Measurements from ENCODE around the gene CRYBG1. TPM values are rescaled to one million over a fixed set of nuclear protein-coding genes. Genes with fewer than 3 reads are reported as not detected.

The CRYBG1 gene
- total RNA-seq, 1 donor from 2014 or later, result 0.06 TPM

DNA sequence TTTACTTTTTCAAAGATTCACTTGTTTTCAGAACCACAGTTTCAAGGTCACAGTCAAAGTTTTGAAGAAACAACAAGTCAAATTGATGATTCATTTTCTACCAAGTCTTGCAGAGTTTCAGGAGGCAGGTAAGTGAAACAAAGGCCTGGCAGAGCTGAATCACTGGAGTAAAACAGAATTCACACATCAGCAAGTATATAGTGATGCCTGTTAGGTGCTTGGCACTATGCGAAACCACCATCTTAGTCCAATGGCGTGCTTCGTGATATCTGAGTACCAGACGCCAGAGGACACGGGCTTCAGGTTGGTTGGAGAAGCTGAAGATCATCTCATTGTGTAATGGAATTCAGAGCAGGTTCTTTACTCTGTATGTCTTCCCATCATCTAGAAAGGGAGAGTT is 192.9 kb downstream of the CRYBG1 start:
- H3K36me3 ChIP-seq, result no peaks in the 10 kb centered on the region
- H3K79me2 ChIP-seq (ENCODE audit: low read depth), result no peaks in the 10 kb centered on the region
- H3K27me3 ChIP-seq, result no peaks in the 10 kb centered on the region
- H3K4me3 Mint-ChIP-seq, result no peak overlapping the region
- H3K4me3 ChIP-seq, result no peak overlapping the region
- H3K27ac ChIP-seq, result no peak overlapping the region
- no peaks in the 10 kb centered on the region for H3F3A ChIP-seq (ENCODE audit: low read depth)
- no peak overlapping the region for H2AFZ ChIP-seq (replicated peaks)
- no peak overlapping the region for H3K27ac Mint-ChIP-seq
- no peak for DNase-seq (ENCODE audit: low spot score)
- H3K27me3 Mint-ChIP-seq (ENCODE audit: insufficient read depth, low read depth), result peaks cover 5% of the 10 kb centered on the region
- H3K4me1 Mint-ChIP-seq, result no peaks in the 10 kb centered on the region
- H3K9me3 Mint-ChIP-seq, result no peaks in the 10 kb centered on the region
- H3K36me3 Mint-ChIP-seq, result no peaks in the 10 kb centered on the region
- H3K4me1 ChIP-seq, result no peaks in the 10 kb centered on the region
- TF ChIP-seq, protein P1, sequence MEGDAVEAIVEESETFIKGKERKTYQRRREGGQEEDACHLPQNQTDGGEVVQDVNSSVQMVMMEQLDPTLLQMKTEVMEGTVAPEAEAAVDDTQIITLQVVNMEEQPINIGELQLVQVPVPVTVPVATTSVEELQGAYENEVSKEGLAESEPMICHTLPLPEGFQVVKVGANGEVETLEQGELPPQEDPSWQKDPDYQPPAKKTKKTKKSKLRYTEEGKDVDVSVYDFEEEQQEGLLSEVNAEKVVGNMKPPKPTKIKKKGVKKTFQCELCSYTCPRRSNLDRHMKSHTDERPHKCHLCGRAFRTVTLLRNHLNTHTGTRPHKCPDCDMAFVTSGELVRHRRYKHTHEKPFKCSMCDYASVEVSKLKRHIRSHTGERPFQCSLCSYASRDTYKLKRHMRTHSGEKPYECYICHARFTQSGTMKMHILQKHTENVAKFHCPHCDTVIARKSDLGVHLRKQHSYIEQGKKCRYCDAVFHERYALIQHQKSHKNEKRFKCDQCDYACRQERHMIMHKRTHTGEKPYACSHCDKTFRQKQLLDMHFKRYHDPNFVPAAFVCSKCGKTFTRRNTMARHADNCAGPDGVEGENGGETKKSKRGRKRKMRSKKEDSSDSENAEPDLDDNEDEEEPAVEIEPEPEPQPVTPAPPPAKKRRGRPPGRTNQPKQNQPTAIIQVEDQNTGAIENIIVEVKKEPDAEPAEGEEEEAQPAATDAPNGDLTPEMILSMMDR (IDR thresholded peaks at IDR 0.05), result no peak
- TF ChIP-seq EZH2phosphoT487 (IDR thresholded peaks at IDR 0.05) (no peak), EZH2 (IDR thresholded peaks at IDR 0.05) (no peak)
- no peaks in the 10 kb centered on the region for H4K20me1 ChIP-seq (ENCODE audit: low read depth)
- no peak overlapping the region for H3K9ac ChIP-seq
- H3K4me2 ChIP-seq, result no peak overlapping the region
- H3K9me3 ChIP-seq (ENCODE audit: low read depth), result no peaks in the 10 kb centered on the region

DNA sequence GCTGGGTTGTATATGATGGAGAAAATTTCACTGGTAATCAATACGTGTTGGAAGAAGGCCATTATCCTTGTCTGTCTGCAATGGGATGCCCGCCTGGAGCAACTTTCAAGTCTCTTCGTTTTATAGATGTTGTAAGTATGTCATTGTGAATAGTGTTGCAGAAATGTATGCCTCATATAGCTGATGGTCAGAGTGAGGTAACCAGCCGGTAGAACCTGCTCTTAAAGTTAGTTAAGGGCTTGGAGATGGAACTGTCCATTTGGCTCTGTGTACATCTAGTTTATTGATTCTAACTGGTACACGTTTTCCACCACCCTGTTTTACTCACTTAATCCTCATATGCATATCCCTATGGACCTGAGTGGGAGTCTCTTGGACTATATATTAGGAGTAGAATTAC is 195.2 kb downstream of the CRYBG1 start:
- Histone ChIP-seq H4K20me1 (ENCODE audit: low read depth) (no peaks in the 10 kb centered on the region), H3K36me3 (no peaks in the 10 kb centered on the region), H3K4me3 (no peak overlapping the region), H3K79me2 (ENCODE audit: low read depth) (no peaks in the 10 kb centered on the region), H3K4me2 (no peak overlapping the region), H3K9me3 (ENCODE audit: low read depth) (no peaks in the 10 kb centered on the region), H3K9ac (no peak overlapping the region), H2AFZ (replicated peaks) (no peak overlapping the region), H3K27ac (no peak overlapping the region), H3F3A (ENCODE audit: low read depth) (no peaks in the 10 kb centered on the region), H3K4me1 (no peaks in the 10 kb centered on the region), H3K27me3 (no peaks in the 10 kb centered on the region)
- Mint-ChIP-seq H3K27ac (no peak overlapping the region), H3K27me3 (ENCODE audit: insufficient read depth, low read depth) (no peaks in the 10 kb centered on the region), H3K9me3 (no peaks in the 10 kb centered on the region), H3K4me3 (no peak overlapping the region), H3K4me1 (no peaks in the 10 kb centered on the region), H3K36me3 (no peaks in the 10 kb centered on the region)
- TF ChIP-seq, protein P1 (IDR thresholded peaks at IDR 0.05), result no peak
- no peak for TF ChIP-seq EZH2 (IDR thresholded peaks at IDR 0.05)
- TF ChIP-seq EZH2phosphoT487 (IDR thresholded peaks at IDR 0.05), result no peak
- DNase-seq (ENCODE audit: low spot score), result no peak

DNA sequence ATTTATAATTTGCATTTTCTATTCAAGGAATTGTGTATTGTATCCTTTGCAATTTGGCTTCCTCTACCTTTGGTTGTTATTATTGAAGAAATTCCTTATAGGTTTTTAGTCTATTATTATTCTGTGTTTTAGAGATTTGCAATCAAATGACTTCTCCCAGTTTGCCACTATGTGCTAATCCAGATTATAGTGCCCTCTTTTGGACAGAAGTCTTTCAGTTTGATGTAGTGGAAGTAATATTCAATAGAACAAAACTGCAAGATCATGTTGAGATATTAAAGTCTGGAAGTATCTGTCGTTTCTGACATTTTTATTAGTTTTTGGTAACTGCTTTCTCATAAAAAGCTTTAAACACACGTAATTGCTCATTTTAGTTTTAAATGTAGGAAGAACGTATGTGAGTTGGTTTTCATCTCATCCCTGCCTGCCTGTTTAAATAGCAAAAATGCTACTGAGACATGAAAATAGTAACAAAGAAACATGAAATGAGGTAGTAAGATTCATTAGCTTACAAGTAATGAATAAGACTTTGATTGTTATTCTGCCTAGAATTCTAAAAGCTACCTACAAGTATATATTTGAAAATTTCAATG is 195.9 kb downstream of the CRYBG1 start:
- H3K9ac ChIP-seq, result no peak overlapping the region
- H3K27ac Mint-ChIP-seq, result no peak overlapping the region
- H3K4me3 Mint-ChIP-seq, result no peak overlapping the region
- no peaks in the 10 kb centered on the region for H3K9me3 ChIP-seq (ENCODE audit: low read depth)
- H3K27ac ChIP-seq, result no peak overlapping the region
- DNase-seq (ENCODE audit: low spot score), result no peak
- H3K36me3 Mint-ChIP-seq, result no peaks in the 10 kb centered on the region
- no peaks in the 10 kb centered on the region for H3K36me3 ChIP-seq
- H3K4me3 ChIP-seq, result no peak overlapping the region
- H3K4me1 ChIP-seq, result no peaks in the 10 kb centered on the region
- H3K27me3 Mint-ChIP-seq (ENCODE audit: insufficient read depth, low read depth), result no peaks in the 10 kb centered on the region
- H4K20me1 ChIP-seq (ENCODE audit: low read depth), result no peaks in the 10 kb centered on the region
- H3K4me1 Mint-ChIP-seq, result no peaks in the 10 kb centered on the region
- H2AFZ ChIP-seq (replicated peaks), result no peak overlapping the region
- no peaks in the 10 kb centered on the region for H3F3A ChIP-seq (ENCODE audit: low read depth)
- no peaks in the 10 kb centered on the region for H3K79me2 ChIP-seq (ENCODE audit: low read depth)
- no peaks in the 10 kb centered on the region for H3K9me3 Mint-ChIP-seq
- no peak overlapping the region for H3K4me2 ChIP-seq
- H3K27me3 ChIP-seq, result no peaks in the 10 kb centered on the region
- TF ChIP-seq, protein P1 (IDR thresholded peaks at IDR 0.05), result peak; percentile 14
- TF ChIP-seq EZH2 (IDR thresholded peaks at IDR 0.05) (no peak), EZH2phosphoT487 (IDR thresholded peaks at IDR 0.05) (no peak)

Data from neural progenitor cell (in vitro differentiated cells).